AG09319 (cell line): ENCODE measurements around the gene GARNL3.

Experiments used
- DNase-seq: peaks from one replicate; pipeline ENCODE4 v3.0.0-alpha.2; 2010; ENCODE audit warnings: low read depth; ENCODE audit errors: extremely low read depth
- CTCF ChIP-seq: IDR thresholded peaks from 2 replicates; pipeline ENCODE4 v1.5.1; 2011; ENCODE audit warnings: low read depth, mild to moderate bottlenecking, inconsistent platforms, low read length, moderate library complexity

Gene GARNL3

GRCh38 chr9:127241354-127241753, 23.2 kb upstream of the GARNL3 start:
- no peak for TF ChIP-seq CTCF
- no peak for DNase-seq

- no peak for TF ChIP-seq CTCF
- DNase-seq, result peak; percentile 76
These were observed 19.7 kb upstream of the GARNL3 start for GRCh38 chr9:127244609-127245601.

- DNase-seq, result no peak
- TF ChIP-seq CTCF, result no peak
These were observed 18.9 kb upstream of the GARNL3 start for GRCh38 chr9:127245637-127246164.

GRCh38 chr9:127248241-127248640, 16.3 kb upstream of the GARNL3 start:
- DNase-seq, result no peak
- TF ChIP-seq CTCF, result no peak

GRCh38 chr9:127249877-127250276, 14.7 kb upstream of the GARNL3 start:
- TF ChIP-seq CTCF, result no peak
- DNase-seq, result no peak

- no peak for DNase-seq
These were observed 13.6 kb upstream of the GARNL3 start for GRCh38 chr9:127250896-127251391.

More at GRCh38 chr9:127250896-127251391, 13.6 kb upstream of the GARNL3 start:
- TF ChIP-seq CTCF, result no peak
